HG03175 (cell line): ENCODE measurements around the gene R3HDML.
"Not testable (repeated sequence)": the region's sequence is repeated elsewhere in the genome, so short reads cannot be mapped to it uniquely, and the experiment has no call there.

Experiments
- ATAC-seq: cut with Tn5 transposase; IDR thresholded peaks from one replicate; pipeline ENCODE4 v1.9.1; 2021; ENCODE audit warnings: mild to moderate bottlenecking, moderate library complexity; ENCODE audit not compliant: unreplicated experiment

Gene R3HDML

GRCh38 chr20:44327748-44328147, 9.1 kb upstream of the R3HDML start:
- ATAC-seq: not testable (repeated sequence)

GRCh38 chr20:44328428-44328827, 8.4 kb upstream of the R3HDML start:
- ATAC-seq: no peak

- ATAC-seq: no peak
These were observed 5.6 kb upstream of the R3HDML start for GRCh38 chr20:44331201-44331600.

- ATAC-seq: no peak
These were observed 2.5 kb upstream of the R3HDML start for GRCh38 chr20:44334306-44334705.

- no peak for ATAC-seq
These were observed 2.1 kb upstream of the R3HDML start for GRCh38 chr20:44334709-44335108.

GRCh38 chr20:44335675-44336074, 1.2 kb upstream of the R3HDML start:
- no peak for ATAC-seq

- no peak for ATAC-seq
These were observed 757 bp upstream of the R3HDML start for GRCh38 chr20:44336086-44336485.

GRCh38 chr20:44342248-44342647, 5.4 kb downstream of the R3HDML start:
- ATAC-seq: no peak

- no peak for ATAC-seq
These were observed 6.4 kb downstream of the R3HDML start for GRCh38 chr20:44343162-44343675.

GRCh38 chr20:44344723-44345122, 7.9 kb downstream of the R3HDML start:
- ATAC-seq: no peak

GRCh38 chr20:44345147-44345546, 8.3 kb downstream of the R3HDML start:
- no peak for ATAC-seq

- ATAC-seq: not testable (repeated sequence)
These were observed 9.1 kb downstream of the R3HDML start for GRCh38 chr20:44345941-44346340.

- ATAC-seq: no peak
These were observed 11.4 kb downstream of the R3HDML start for GRCh38 chr20:44348168-44348659.

- no peak for ATAC-seq
These were observed 12.5 kb downstream of the R3HDML start for GRCh38 chr20:44349349-44349748.

- no peak for ATAC-seq
These were observed 13.7 kb downstream of the R3HDML start for GRCh38 chr20:44350567-44350966.

GRCh38 chr20:44354979-44355497, 18.2 kb downstream of the R3HDML start:
- no peak for ATAC-seq

GRCh38 chr20:44355498-44356352, 18.9 kb downstream of the R3HDML start, which contains the start of gene HNF4A:
Gene HNF4A, plus strand, starts transcription at chr20:44355699. Its CDS starts 106 bp downstream, at chr20:44355805.
- ATAC-seq: no peak

- no peak for ATAC-seq
These were observed 19.5 kb downstream of the R3HDML start for GRCh38 chr20:44356353-44356723.

GRCh38 chr20:44357020-44357419, 20.2 kb downstream of the R3HDML start:
- no peak for ATAC-seq

GRCh38 chr20:44357555-44358125, 20.8 kb downstream of the R3HDML start:
- no peak for ATAC-seq

GRCh38 chr20:44358776-44359175, 21.9 kb downstream of the R3HDML start:
- ATAC-seq: no peak

GRCh38 chr20:44360221-44360620, 23.4 kb downstream of the R3HDML start:
- ATAC-seq: no peak
